Measurements from ENCODE around the gene MAPK8.

DNA sequence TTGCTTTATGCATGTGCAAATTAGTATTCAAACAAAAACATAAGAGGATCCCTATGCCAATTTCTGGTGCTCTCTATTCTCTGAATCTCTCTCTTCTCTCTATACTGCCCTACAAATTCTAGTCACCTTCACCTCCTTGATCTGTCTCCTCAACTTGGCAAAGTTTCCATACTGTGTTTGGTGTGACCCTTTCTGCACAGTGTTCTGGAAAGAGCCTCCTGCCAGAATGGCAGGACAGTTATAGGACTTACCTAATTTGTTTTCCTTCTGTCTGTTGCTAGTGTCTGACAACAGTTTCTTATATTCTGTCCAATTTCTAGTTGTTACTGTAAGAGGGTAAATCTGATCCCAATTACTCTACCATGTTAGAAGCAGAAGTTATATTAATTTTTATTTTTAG, 34.3 kb downstream of the MAPK8 start:
- TF ChIP-seq MAX (IDR thresholded peaks at IDR 0.05) (no peak), CREB1 (IDR thresholded peaks at IDR 0.05; ENCODE audit: low read depth) (no peak)

Measured in Ishikawa (cell line).